Fibroblast of the aortic adventitia (primary cell): ENCODE data around the gene SCEL. TPM values are rescaled to one million over a fixed set of nuclear protein-coding genes. Genes with fewer than 3 reads are reported as not detected.

ENCODE experiments used
- DNase-seq: peaks from one replicate; pipeline ENCODE4 v3.0.0-alpha.2; 2010; ENCODE audit warnings: low read depth
- H3K4me3 ChIP-seq: 2 replicates; pipeline ENCODE4 v1.5.1; 2011; ENCODE audit warnings: low read depth, mild to moderate bottlenecking, control low read depth, low read length, moderate library complexity
- CTCF ChIP-seq: IDR thresholded peaks from 2 replicates; pipeline ENCODE4 v1.5.1; 2011; ENCODE audit warnings: mild to moderate bottlenecking, low read length, control low read depth, inconsistent platforms; ENCODE audit not compliant: insufficient read depth
- total RNA-seq: library from RNA; depleted of rRNA; stranded (reverse); fragments of >200 nt; gene quantifications from 2 replicates; pipeline ENCODE4 v1.2.3, GENCODE V29; 2012; ENCODE audit warnings: low replicate concordance

SCEL gene
- total RNA-seq, 1 donor: not detected

- DNase-seq: peak; percentile 28
- H3K4me3 ChIP-seq: no peak overlapping the region
- no peak for TF ChIP-seq CTCF
Measured at GRCh38 chr13:77519808-77520207, 15.7 kb upstream of the SCEL start.

DNA sequence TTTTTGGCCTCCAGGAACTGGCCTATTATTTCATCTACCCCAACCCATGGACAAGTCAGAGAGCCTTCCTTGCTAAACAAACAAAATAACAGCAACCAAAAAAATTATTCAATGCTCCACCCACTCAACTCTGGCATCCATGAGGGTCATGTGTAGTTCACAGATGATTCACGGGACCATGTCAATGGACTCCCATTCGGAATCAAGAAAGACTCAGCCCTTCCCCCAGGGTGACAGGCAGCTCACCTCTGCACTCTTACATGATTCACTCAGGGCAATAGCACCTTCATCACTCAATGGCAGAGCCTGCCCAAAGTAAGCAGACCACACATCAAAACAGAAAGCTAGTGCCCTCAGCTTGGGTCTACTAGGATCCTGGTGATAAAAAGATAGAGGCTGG is 14.3 kb upstream of the SCEL start:
- peak; percentile 11 for DNase-seq
- no peak overlapping the region for H3K4me3 ChIP-seq
- no peak for TF ChIP-seq CTCF

- DNase-seq: peak; percentile 38
- TF ChIP-seq CTCF: no peak
- H3K4me3 ChIP-seq: no peak overlapping the region
Measured at GRCh38 chr13:77521595-77522367, 13.7 kb upstream of the SCEL start.

DNA sequence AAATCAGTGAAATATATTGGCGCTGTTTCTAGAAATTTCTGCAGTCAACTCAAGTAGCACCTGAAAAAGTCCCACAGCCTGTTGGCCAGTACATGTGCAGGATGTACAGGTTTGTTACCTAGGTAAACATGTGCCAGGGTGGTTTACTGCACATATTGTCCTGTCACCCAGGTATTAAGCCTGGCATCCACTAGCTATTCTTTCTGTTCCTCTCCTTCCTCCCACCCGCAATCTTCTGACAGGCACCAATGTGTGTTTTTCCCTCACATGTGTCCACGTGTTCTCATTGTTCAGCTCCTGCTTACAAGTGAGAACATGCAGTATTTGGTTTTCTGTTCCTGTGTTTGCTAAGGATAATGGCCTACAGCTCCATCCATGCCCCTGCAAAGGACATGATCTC is 13.1 kb upstream of the SCEL start:
- no peak for DNase-seq
- no peak overlapping the region for H3K4me3 ChIP-seq
- no peak for TF ChIP-seq CTCF

GRCh38 chr13:77523386-77523785 is 12.1 kb upstream of the SCEL start:
- DNase-seq: no peak
- TF ChIP-seq CTCF: no peak
- no peak overlapping the region for H3K4me3 ChIP-seq

- TF ChIP-seq CTCF: no peak
- H3K4me3 ChIP-seq: no peak overlapping the region
- no peak for DNase-seq
Measured at GRCh38 chr13:77523834-77524728, 11.4 kb upstream of the SCEL start.
